Measurements from ENCODE around the gene ABCB8.
"Not testable (repeated sequence)": the region's sequence is repeated elsewhere in the genome, so short reads cannot be mapped to it uniquely, and the experiment has no call there.

Gene ABCB8

DNA sequence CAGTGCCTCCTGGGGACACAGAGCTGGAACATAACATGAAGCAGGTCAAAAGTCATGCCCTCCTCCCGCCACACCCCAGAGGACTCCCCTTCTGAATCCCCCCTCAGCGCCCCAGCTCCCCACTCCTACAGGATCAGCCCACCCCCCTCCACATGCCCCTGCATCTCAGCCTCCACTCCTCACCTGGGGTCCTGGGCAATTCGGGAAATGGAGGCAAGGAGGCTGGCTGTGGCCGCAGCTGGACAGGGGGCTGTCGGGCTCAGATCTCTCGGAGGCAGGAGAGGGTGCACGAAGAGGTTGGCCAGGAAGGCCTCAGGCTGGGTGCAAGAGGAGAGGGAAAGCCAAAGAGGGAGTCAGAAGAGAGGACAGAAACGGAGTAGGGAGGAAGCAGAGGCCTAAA, 11.7 kb upstream of the ABCB8 start:
- no peak for DNase-seq

DNA sequence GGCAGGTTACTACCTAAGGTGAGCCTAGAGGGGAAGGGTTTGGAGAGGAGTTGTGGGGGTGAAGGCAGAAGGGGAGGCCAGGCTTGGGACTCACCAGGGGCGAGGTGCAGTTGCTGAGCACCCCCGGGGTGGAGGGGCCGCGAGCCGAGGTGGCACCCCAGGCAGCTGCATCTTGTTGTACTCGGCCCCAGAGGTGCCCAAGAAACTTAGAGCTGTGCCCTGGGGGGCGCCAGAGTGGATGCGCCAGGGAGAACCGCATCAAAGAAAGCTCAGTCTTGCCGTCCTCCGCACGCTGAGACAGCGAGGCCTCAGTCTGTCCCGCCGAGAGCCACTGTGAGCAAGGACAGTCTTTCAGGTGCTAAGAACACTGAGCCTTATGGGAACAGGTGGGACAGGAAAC, 11.3 kb upstream of the ABCB8 start:
- DNase-seq = no peak

DNA sequence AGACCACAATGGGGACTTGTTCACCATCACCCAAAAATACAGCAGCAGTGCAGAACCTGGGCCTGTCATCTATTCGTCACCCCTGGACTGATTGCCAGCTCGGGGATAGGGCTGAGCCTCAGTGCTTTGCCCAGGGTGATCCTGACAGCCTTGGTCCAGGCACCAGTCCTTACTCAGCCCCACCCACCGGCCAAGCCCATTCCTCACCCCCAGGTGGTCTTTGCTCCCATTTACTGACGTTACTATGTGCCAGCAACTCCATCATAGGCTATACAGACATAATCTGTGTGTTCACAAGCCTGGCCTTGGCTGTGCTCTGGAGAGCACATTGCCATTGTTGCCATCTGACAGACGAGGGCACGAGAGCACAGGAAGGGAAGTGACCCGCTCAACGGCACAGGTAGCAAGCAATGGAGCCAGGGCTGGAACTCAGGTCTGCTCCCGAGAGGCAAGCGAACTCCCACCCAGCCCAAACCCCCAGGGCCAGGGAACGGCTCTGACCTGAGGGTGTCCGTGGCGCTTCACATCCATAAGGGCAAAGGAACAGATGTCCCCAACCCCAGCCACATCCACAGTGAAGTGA, 10.8 kb upstream of the ABCB8 start:
- DNase-seq = peak; percentile 41

DNA sequence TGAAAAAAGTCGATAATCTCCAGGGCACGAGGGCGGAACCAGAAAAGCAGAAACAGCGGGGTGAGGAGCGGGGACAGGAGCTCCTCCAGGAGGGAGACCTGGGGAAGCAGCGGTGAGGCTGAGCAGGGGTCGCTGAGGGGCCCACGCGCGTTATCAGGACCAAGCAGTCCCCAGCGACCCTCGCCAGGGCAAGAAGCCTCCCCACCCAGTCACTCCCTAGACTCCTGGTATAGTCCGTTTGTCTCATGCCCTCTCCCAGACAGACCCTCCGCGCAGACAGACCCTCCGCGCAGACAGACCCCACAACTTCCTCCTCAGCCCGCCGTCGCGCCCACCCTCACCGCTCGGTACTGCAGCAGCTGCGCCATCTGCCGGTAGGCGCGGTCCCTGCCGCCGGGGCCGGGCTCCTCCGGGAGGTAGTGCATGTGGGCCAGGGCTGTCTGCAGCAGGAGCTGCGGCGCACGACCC, 10.3 kb upstream of the ABCB8 start:
- peak; percentile 89 for DNase-seq

DNA sequence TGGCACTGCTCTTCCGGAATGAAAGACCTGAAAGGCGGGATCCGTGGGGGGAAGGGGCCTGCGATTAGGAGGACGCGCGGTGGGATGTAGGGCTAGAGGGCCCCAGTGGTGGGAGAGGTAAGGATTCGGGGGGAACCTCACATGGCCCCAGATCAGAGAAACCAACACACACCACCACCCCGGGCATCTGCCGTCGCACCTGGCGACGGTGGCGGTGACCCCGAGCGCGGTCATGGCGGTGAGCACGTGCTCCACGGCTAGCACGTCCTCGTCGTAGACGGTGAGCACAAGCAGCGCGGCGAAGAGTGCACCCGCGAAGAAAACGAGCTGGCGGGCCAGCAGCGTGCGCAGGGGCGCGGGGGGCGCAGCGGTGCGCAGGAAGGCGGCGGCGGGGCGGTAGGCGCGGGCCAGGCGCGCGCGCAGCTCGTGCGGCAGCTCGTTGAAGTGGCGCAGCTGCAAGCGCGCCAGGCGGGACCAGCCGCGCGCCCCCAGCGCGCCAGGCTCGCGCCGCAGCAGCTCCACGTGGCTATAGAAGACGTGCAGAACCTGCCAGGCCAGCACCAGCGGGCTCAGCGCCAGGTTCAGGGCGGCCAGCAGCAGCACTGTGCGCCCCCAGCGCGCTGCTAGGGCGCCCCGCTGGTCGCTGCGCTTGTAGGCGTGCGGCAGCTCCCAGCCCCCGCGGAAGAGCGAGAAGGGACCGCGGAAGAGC, 9.7 kb upstream of the ABCB8 start:
- peak; percentile 54 for DNase-seq

DNA sequence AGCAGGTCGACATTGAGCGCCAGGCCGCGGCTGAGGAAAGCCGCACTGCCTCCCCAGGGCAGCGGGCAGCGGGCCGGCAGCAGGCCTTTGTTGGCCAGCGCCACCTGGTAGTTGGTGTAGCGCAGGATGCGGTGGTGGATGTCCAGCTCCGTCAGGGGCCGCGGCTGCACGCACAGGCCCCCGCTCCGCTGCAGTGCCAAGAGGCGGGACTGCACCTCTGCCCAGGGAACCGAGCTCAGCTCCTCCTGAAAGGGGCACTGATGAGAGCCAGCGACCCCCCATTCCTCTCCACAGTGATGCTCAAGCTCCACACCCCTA, 9.2 kb upstream of the ABCB8 start:
- no peak for DNase-seq

DNA sequence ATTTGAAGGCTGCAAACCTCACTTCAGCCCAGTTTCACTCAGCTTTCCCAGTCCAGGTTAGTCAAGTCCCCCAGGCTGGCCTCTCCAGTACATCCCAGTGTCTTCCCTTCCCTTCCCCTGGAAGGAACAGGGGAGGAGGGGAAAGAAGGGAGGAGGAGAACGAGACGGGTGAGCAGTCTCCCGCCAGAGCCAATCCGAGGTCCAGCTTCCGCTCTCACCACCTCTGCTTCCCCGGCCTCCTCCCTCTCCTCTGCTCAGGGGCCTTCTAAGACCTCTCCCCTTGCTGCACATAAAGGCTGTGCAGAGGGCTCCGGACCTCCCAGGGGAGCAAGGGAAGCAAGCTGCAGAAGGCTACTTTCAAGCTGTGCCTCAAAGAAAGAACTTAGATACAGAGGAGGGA, 8.0 kb upstream of the ABCB8 start:
- no peak for DNase-seq

DNA sequence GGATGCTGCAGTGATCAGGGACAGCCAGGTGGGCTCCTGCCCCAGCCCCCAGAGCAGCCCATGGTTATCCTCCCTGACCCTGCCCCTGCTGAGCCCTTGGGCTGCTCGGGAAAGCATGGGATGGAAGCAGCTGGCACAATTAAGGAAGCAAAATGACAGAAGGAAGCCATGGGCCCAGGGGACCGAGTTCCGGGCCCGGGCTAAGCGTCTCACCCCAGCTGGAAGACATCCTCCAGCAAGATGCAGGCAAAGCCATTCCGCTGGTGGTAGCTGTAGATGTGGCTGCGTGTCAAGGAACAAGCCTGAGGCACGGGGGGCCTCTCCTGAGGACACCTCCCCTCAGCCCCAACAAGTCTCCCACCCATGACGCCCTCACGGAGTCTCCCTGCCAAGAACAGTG, 5.0 kb upstream of the ABCB8 start:
- DNase-seq = no peak

DNA sequence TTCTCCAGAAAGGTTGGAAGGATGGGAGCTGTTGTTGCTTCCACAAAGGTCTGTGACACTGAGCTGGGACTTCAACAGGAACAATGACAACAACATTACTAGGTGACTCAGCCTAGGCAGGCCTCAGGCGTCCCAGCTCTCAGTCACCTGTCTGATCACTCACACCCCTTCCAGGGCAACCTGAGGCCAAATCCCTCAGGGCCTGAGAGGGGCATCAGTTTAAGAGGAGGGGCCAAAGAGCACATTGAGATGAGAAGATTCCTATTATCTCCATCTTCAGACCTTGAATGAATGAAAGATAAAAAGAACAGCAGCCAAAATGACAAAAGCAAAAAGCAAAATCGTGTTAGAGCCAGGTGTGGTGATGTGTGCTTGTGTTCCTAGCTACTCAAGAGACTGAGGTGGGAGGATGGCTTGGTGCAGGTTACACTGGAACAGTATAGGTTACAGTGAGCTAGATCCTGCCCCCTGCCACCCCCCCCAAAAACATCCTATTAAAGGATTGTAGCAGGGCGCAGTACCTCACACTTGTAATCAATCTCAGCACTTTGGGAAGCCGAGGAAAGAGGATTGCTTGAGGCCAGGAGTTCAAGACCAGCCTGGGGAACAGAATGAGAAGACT, 3.7 kb upstream of the ABCB8 start, which contains the start of gene ATG9B:
Gene ATG9B, minus strand, starts transcription at position 60 of the 622 bp plus-strand sequence. CDS start 71 bp downstream, outside the sequence.
- no peak for DNase-seq

DNA sequence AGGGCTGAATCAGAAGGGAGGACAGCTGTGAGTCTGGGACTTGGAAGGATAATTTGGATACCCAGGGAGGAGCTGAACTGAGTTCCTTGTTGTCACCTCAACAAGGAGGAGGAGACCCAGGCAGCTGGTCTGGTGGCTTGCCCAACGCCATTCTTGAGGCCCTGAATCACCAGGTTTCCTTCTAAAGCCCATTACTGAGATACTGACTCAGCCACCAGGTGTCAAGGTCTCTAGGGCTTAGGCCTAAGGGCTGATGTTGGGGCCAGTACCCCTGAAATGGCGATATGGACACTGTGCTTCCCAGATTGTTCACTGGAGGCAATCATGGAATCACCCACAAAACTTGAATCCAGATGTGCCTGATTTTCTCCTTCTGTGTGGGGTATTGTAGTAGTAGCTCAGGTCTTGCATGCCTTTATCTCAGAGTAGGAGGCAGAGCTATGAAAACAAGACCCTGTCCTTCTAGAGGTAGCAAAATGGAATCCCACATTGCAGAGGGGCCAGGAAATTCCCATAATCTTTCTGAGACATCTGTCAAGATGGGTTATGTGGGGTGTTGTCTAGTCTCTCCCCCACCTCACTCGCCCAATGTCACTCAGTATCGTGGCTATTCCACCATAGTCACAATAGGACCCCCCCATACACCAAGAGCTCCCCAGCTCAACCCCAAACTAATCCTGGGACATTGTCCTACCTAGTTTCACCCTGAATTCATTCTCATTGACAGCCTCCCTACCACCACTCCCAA, 2.2 kb upstream of the ABCB8 start:
- DNase-seq = no peak

DNA sequence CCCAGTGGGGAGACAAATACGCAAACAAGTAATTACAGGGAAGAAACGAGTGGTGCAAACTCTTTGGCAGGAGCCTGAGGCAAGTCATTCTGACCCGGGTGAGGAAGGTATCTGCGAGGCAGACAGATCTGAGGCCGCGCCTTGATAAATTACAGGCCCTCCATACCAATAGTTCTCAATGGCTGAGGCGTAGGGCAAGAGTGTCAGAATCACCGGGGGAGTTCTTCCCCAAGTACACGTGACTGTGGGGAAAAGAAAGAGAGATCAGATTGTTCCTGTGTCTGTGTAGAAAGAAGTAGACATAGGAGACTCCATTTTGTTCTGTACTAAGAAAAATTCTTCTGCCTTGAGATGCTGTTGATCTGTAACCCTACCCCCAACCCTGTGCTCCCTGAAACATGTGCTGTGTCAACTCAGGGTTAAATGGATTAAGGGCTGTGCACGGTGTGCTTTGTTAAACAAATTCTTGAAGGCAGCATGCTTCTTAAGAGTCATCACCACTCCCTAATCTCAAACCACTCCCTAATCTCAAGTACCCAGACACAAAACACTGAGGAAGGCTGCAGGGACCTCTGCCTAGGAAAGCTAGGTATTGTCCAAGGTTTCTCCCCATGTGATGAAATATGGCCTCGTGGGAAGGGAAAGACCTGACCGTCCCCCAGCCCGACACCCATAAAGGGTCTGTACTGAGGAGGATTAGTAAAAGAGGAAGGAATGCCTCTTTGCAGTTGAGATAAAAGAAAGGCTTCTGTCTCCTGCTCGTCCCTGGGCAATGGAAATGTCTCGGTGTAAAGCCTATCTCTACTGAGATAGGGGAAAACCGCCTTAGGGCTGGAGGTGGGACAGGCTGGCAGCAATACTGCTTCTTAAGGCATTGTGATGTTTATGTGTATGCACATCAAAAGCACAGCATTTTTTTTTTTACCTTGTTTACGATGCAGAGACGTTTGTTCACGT, 1.2 kb upstream of the ABCB8 start:
- DNase-seq = not testable (repeated sequence)

DNA sequence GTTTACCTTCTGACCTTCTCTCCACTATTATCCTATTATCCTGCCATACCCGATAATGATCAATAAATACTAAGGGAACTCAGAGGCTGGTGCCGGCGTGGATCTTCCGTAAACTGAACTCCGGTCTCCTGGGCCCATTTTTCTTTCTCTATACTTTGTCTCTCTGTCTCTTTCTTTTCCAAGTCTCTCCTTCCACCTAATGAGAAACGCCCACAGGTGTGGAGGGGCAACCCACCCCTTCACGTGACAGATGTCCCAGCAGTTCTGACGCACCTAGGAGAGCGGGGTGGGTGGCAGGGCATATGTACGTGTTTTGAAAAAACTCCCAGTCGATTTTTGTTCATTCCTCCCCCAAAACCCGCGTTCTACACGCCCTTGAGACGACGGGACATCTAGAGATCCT, 521 bp upstream of the ABCB8 start:
- not testable (repeated sequence) for DNase-seq

DNA sequence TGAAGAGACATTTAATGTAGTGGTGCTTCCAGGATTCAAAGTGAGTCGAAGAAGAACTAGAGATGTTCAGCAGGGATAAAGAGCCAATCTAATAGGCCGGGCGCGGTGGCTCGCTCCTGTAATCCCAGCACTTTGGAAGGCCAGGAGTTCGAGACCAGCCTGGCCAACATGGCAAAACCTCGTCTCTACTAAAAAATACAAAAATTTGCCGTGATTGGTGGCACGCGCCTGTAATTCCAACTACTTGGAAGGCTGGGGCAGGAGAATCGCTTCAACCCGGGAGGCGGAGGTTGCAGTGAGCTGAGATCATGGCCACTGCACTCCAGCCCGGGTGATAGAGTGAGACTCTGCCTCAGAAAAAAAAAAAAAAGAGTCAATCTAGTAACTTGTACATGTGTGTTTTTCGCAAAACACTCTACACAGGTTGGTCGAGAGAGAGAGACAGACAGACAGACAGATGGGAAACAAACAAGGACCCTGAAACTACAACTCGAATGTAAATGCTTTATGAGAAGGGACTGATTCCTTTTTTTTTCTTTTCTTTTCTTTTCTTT, 775 bp downstream of the ABCB8 start:
- no peak for DNase-seq

DNA sequence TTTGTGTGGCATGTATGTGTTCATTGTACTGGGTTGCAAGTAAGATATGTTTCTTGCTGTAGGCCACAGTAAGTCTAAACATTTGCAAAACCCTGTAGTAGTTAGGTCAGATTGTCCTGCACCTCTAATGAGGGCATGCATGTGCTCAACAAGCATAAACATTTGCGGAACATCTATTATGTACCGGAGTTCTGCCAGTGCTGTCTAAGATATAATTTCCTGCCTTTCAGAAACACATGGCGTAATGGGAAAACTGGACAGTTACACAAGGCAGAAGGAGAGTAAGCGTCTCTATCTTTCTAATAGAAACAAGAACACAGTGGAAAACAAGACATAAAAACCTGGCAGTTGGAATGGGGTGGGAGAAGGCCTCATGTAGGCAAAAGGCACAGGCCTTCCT, 2.8 kb downstream of the ABCB8 start:
- no peak for DNase-seq

DNA sequence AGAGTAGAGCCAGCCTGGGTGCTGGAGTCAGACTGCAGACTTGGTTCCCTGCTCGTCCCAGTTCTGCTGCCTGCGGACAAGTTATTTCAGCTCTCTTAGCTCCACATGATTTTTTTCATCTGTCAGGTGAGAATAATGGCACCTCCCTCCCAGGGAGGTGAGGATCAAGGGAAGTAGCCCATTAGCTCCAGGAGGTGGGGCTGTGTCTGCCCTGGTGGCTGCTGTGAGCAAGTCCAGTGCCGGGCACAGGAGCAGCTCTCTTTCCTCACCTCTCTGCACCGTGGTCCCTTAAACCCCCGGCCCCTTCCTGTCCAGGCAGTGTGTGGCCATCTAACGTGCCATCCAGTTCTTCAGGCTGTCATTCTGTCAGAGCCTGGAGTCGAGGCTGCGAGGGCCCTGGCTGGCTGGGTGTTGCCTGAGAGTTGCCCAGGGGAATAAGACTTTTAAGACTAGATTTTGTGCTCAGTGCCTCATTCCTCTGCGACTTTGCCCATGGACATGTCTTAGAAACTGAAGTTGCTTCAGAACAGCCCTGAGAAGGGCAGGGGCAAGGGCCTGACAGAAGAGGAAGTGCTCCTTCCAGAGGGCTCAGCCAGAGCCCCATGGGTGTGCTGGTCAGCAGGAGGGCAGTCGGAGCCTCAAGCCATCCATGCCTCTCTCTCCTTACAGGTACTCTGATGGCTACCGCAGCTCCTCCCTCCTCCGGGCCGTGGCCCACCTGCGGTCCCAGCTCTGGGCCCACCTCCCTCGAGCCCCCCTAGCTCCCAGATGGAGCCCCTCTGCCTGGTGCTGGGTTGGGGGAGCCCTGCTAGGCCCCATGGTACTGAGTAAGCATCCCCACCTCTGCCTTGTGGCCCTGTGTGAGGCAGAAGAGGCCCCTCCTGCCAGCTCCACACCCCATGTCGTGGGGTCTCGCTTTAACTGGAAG, 5.0 kb downstream of the ABCB8 start:
- no peak for DNase-seq

DNA sequence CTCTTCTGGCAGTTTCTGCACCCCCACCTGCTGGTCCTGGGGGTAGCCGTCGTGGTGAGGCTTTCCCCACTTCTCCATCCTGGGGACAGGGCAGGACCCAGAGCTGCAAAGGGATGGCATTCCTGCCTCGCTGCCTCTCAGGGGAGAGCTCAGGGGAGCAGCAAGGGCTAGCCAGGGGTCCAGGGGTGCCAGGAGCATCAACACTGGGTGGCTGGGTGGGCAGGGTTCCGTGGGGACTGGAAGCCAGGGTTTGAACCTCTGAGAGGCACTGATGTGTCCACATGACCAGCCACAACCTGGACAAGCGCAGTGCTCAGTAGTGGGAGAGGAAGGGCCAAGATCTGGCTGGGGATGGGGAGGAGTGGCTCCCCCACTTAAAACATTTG, 5.6 kb downstream of the ABCB8 start:
- DNase-seq = no peak

DNA sequence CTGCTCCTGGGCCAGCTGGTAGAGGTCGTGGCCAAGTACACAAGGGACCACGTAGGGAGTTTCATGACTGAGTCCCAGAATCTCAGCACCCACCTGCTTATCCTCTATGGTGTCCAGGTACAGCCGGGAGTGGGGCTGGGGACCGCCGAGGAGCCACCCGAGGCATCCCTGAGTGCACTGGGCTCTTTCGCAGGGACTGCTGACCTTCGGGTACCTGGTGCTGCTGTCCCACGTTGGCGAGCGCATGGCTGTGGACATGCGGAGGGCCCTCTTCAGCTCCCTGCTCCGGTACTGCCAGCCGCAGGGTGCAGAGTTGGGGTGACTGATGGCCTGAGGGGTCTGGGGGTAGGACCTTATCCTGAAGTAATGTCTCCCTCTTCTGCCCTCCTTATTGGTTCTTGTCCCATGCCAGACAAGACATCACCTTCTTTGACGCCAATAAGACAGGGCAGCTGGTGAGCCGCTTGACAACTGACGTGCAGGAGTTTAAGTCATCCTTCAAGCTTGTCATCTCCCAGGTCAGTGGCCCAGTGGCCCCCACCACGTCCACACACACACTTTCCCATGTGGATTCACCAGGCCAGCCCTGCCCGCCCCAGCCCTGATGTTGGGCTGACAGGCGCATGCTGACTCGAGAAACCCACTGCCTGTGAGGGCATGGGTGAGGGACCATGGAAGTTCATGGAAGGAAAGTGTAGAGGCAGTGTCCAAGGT, 6.2 kb downstream of the ABCB8 start:
- no peak for DNase-seq

DNA sequence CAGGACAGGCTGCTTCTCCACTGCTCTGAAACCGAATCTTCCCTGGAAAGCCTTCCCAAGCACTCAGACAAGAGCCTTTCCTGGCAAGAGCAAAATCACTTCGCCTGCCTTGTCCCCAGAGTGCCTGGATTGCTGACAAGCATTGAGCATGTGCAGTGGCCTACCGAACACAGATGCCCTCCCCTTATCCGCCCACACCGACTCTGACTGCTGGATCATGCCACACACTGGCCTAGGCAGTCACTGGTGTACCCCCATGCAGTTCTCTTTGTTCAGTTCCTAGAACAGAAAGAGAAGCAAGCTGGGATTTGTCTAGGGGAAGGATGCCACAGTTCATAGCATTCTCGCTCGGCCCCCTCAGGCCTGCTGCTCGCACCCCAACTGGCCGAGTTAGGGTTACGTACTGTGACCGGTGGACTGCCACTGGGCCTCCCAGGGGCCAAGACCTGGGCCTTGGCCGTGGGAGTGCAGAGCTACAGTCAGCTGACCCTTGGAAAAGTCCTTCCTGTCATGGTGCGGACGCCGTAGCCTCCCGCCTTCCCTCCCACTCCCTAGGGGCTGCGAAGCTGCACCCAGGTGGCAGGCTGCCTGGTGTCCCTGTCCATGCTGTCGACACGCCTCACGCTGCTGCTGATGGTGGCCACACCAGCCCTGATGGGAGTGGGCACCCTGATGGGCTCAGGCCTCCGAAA, 6.9 kb downstream of the ABCB8 start:
- DNase-seq = no peak

DNA sequence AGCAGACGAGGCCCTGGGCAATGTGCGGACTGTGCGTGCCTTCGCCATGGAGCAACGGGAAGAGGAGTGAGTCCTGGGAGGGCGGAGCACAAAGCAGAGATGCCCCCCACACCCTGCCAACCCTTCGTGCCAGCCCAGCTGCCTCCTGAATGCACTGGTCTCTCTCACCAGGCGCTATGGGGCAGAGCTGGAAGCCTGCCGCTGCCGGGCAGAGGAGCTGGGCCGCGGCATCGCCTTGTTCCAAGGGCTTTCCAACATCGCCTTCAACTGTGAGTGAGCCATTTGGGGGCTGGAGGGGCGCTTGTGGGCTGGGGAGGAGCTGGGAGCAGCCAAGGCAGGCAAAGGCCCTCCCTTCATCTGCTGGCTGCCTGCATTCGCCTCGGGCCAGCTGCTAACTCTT, 7.7 kb downstream of the ABCB8 start:
- DNase-seq = no peak
